Breast epithelium (tissue), 4 donors: Measurements from ENCODE around the gene SPTB. TPM values are rescaled to one million over a fixed set of nuclear protein-coding genes. Genes with fewer than 3 reads are reported as not detected.

Experiments used
- DNase-seq, 2 donors: peaks; one replicate each; pipeline ENCODE4 v3.0.0-alpha.2; 2019; ENCODE audit warnings: low spot score in 2 of 2
- H3K27ac ChIP-seq, 2 donors: fragments of 200-600 bp; sonication (generic) in 1 of 2; one replicate each; pipeline ENCODE4 v1.5.1; 2016 to 2019; ENCODE audit warnings: mild to moderate bottlenecking in 1 of 2
- H3K27me3 ChIP-seq, 2 donors: fragments of 200-600 bp; sonication (generic) in 1 of 2; one replicate each; pipeline versions ENCODE4 v1.5.1 to v1.6.0; 2017 to 2019; ENCODE audit warnings: control low read depth in 1 of 2, mild to moderate bottlenecking in 1 of 2
- H3K36me3 ChIP-seq: fragments of 200-600 bp; one replicate; pipeline ENCODE4 v1.5.1; 2019
- H3K4me1 ChIP-seq, 2 donors: fragments of 200-600 bp; sonication (generic); one replicate each; pipeline ENCODE4 v1.5.1; 2016 to 2019; ENCODE audit warnings: control low read depth in 1 of 2
- H3K4me3 ChIP-seq, 3 donors: fragments of 200-600 bp; sonication (generic); 1 replicate in 2 of 3; 2 replicates in 1 of 3; pipeline ENCODE4 v1.5.1; 2016 to 2019; ENCODE audit warnings: mild to moderate bottlenecking in 3 of 3, moderate library complexity in 2 of 3
- H3K9me3 ChIP-seq, 2 donors: fragments of 200-600 bp; sonication (generic) in 1 of 2; one replicate each; pipeline ENCODE4 v1.5.1; 2016 to 2019; ENCODE audit warnings: control low read depth in 1 of 2
- POLR2A ChIP-seq: fragments of 450-650 bp; IDR thresholded peaks from one replicate; pipeline ENCODE4 v1.6.1; 2016; ENCODE audit warnings: antibody characterized with exemption, mild to moderate bottlenecking, moderate library complexity
- POLR2AphosphoS5 ChIP-seq, 3 donors: sonication (generic); formaldehyde crosslinking; IDR thresholded peaks; one replicate each; pipeline ENCODE4 v1.6.1; 2017; ENCODE audit warnings: antibody characterized with exemption in 3 of 3
- intact Hi-C: fragments of 100-400 bp; cut with DNase I; formaldehyde crosslinking; loops from one replicate; pipeline ENCODE4 v1.15.1; 2023; ENCODE audit warnings: low total_unique reads
- total RNA-seq, 3 donors: library from RNA; depleted of rRNA; stranded (reverse); fragments of >200 nt; gene quantifications; one replicate each; pipeline ENCODE4 v1.1.0, GENCODE V29; 2016
- TF ChIP-seq, protein P1 (sequence below), 3 donors: fragments of 450-650 bp; IDR thresholded peaks; one replicate each; pipeline ENCODE4 v1.5.1; 2016 to 2017; ENCODE audit warnings: antibody characterized with exemption in 3 of 3, mild to moderate bottlenecking in 3 of 3, moderate library complexity in 3 of 3

The SPTB gene
- total RNA-seq, 3 donors from 2014 or later: 0.88 to 2.6 (median 2.1) TPM

DNA sequence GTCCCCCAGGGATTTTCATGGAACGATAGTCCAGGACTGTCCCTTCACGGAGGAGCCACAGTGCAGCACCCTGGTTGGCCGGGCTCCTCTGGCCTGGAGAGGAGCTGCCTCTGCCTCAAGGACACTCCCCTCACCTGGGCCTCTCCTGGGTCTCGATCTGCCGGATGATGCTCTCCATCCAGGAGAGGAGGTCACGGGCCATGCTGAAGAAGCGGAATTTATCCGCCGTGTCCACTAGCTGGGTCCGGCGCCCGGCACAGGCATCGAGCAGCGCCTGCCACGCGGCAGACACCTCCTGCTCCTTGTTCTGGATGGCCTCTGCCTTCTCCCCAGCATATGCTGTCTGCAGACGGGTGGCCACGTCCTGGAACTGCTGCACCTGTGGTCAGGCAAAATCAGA lies 109.0 kb downstream of the SPTB start:
- no peak overlapping the region for H3K4me3 ChIP-seq
- TF ChIP-seq POLR2AphosphoS5 (IDR thresholded peaks at IDR 0.05) (no peak), POLR2A (no peak)
- TF ChIP-seq, protein P1, sequence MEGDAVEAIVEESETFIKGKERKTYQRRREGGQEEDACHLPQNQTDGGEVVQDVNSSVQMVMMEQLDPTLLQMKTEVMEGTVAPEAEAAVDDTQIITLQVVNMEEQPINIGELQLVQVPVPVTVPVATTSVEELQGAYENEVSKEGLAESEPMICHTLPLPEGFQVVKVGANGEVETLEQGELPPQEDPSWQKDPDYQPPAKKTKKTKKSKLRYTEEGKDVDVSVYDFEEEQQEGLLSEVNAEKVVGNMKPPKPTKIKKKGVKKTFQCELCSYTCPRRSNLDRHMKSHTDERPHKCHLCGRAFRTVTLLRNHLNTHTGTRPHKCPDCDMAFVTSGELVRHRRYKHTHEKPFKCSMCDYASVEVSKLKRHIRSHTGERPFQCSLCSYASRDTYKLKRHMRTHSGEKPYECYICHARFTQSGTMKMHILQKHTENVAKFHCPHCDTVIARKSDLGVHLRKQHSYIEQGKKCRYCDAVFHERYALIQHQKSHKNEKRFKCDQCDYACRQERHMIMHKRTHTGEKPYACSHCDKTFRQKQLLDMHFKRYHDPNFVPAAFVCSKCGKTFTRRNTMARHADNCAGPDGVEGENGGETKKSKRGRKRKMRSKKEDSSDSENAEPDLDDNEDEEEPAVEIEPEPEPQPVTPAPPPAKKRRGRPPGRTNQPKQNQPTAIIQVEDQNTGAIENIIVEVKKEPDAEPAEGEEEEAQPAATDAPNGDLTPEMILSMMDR (IDR thresholded peaks at IDR 0.05): no peak
- no peaks in the 10 kb centered on the region for H3K9me3 ChIP-seq
- DNase-seq: no peak
- intact Hi-C loops: no loop called here
- H3K27ac ChIP-seq: no peak overlapping the region
- H3K27me3 ChIP-seq: no peaks in the 10 kb centered on the region
- H3K36me3 ChIP-seq: no peaks in the 10 kb centered on the region
- H3K4me1 ChIP-seq: no peaks in the 10 kb centered on the region

- no peak for DNase-seq
- intact Hi-C loops: loop anchor here (5.0 kb wide), 2 partner anchors 97 to 123 kb away; no protein-coding TSS in a partner anchor
- TF ChIP-seq POLR2AphosphoS5 (IDR thresholded peaks at IDR 0.05) (no peak), POLR2A (no peak)
- TF ChIP-seq, protein P1 (IDR thresholded peaks at IDR 0.05): no peak
Observed at GRCh38 chr14:64769096-64770020, 110.3 kb downstream of the SPTB start.

GRCh38 chr14:64768401-64769095 lies 111.2 kb downstream of the SPTB start:
- intact Hi-C loops: loop anchor here (5.0 kb wide), 2 partner anchors 96 to 124 kb away; no protein-coding TSS in a partner anchor
- Histone ChIP-seq H3K9me3 (no peaks in the 10 kb centered on the region), H3K27me3 (no peaks in the 10 kb centered on the region), H3K4me1 (no peaks in the 10 kb centered on the region), H3K27ac (no peak overlapping the region), H3K4me3 (no peak overlapping the region), H3K36me3 (no peaks in the 10 kb centered on the region)
- DNase-seq: no peak
- TF ChIP-seq POLR2A (no peak), POLR2AphosphoS5 (IDR thresholded peaks at IDR 0.05) (no peak)
- TF ChIP-seq, protein P1 (IDR thresholded peaks at IDR 0.05): no peak

More at GRCh38 chr14:64769096-64770020, 110.3 kb downstream of the SPTB start:
- H3K36me3 ChIP-seq: no peaks in the 10 kb centered on the region
- H3K27ac ChIP-seq: no peak overlapping the region
- H3K4me1 ChIP-seq: no peaks in the 10 kb centered on the region
- no peaks in the 10 kb centered on the region for H3K27me3 ChIP-seq
- H3K4me3 ChIP-seq: no peak overlapping the region
- H3K9me3 ChIP-seq: no peaks in the 10 kb centered on the region

DNA sequence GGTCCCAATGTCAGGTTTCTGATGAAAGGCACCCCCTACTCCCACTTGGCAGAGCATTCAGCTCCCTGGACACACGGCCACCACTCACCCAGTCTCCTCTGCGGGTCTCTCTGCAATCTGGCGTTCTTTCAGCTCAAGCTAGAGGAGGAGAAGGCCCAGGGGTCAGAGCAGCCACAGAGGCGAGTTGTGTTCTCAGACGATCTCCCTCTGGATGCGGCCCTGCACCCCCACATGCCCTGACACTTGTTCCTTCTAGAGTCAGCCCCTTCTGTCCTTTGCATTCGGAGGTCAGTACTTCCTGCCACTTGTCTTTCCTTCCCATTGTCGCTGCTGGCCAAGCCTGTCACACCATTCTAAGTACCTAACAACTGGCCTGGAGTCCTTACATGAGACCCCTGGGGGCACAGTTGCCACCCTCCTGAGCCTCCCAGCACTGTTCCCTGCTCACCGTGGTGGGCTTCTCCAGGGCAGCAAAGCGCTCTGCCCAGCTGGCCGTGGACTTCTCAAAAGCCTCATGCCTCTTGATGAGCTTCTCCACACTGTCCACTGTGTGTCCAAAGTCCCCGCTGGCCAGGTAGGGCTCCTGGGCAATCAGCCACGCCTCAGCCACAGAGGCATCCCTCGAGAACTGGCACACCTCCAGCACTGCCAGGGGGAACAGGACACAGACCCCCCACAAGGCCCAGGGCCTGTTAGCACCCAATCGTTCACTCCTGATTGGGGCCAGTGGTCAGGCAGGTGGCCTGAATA lies 112.3 kb downstream of the SPTB start:
- Histone ChIP-seq H3K4me3 (no peak overlapping the region), H3K27ac (no peak overlapping the region), H3K4me1 (peaks cover 0 to 1% of the 10 kb centered on the region in 2 donors), H3K9me3 (no peaks in the 10 kb centered on the region), H3K27me3 (no peaks in the 10 kb centered on the region), H3K36me3 (no peaks in the 10 kb centered on the region)
- no peak for TF ChIP-seq POLR2A
- TF ChIP-seq, protein P1 (IDR thresholded peaks at IDR 0.05): no peak
- TF ChIP-seq POLR2AphosphoS5 (IDR thresholded peaks at IDR 0.05): no peak
- no peak for DNase-seq
- intact Hi-C loops: loop anchor here (5.0 kb wide), 2 partner anchors 95 to 125 kb away; no protein-coding TSS in a partner anchor
